Small intestine (tissue), 7 donors: ENCODE data around the gene CCN2. TPM values are rescaled to one million over a fixed set of nuclear protein-coding genes. Genes with fewer than 3 reads are reported as not detected.

Experiments
- DNase-seq, 2 donors: peaks; one replicate each; pipeline versions ENCODE4 v3.0.0 to v3.0.0-alpha.2; 2013
- FAIRE-seq: peaks from 2 replicates; lab custom pipeline; 2012; peaks lifted over from hg19 to GRCh38; lab: Jason Lieb, UNC
- H3K27ac ChIP-seq, 3 donors: one replicate each; pipeline ENCODE4 v1.5.1; 2013; ENCODE audit warnings: low read length in 2 of 3, mild to moderate bottlenecking in 2 of 3, control low read depth in 1 of 3, inconsistent platforms in 1 of 3, low read depth in 1 of 3, moderate library complexity in 1 of 3
- H3K27me3 ChIP-seq, 3 donors: one replicate each; pipeline ENCODE4 v1.6.1; 2013; ENCODE audit warnings: low read length in 3 of 3, inconsistent platforms in 1 of 3; ENCODE audit not compliant: control insufficient read depth in 3 of 3, insufficient read depth in 3 of 3
- H3K36me3 ChIP-seq, 3 donors: one replicate each; pipeline ENCODE4 v1.6.1; 2013; ENCODE audit warnings: low read length in 3 of 3, inconsistent platforms in 1 of 3, low read depth in 1 of 3, mild to moderate bottlenecking in 1 of 3, moderate library complexity in 1 of 3; ENCODE audit not compliant: control insufficient read depth in 3 of 3, insufficient read depth in 2 of 3
- H3K4me1 ChIP-seq, 3 donors: one replicate each; pipeline ENCODE4 v1.6.1; 2013; ENCODE audit warnings: low read length in 2 of 3, inconsistent platforms in 1 of 3, low read depth in 1 of 3, mild to moderate bottlenecking in 1 of 3, moderate library complexity in 1 of 3; ENCODE audit not compliant: control insufficient read depth in 3 of 3, insufficient read depth in 2 of 3
- H3K4me3 ChIP-seq, 3 donors: one replicate each; pipeline ENCODE4 v1.5.1; 2013; ENCODE audit warnings: low read length in 3 of 3, control low read depth in 1 of 3, inconsistent platforms in 1 of 3, low read depth in 1 of 3, mild to moderate bottlenecking in 1 of 3, moderate library complexity in 1 of 3
- H3K9me3 ChIP-seq, 2 donors: one replicate each; pipeline ENCODE4 v1.6.1; 2013; ENCODE audit warnings: low read depth in 1 of 2, low read length in 1 of 2; ENCODE audit not compliant: control insufficient read depth in 2 of 2, insufficient read depth in 1 of 2
- WGBS, 3 donors: extraction: QIAGEN DNeasy Blood & Tissue Kit; methylation state at CpG; one replicate each; pipeline ENCODE4 v1.1.7; 2013; 5-methylcytosine and 5-hydroxymethylcytosine counted together
- polyA plus RNA-seq, 4 donors: library from polyadenylated mRNA; stranded (reverse) in 3 of 4; unstranded in 1 of 4; fragments of 200-250 nt in 3 of 4; fragments of 120-200 nt in 1 of 4; gene quantifications; one replicate each; pipeline versions ENCODE4 v1.2.1 to v1.2.3, GENCODE V29; 2013
- donor health status: healthy with polysubstance abuse.
- donor health status: control.
- donor health status: control.
- donor health status: Bipolar disorder and iron deficiency.
- donor health status: healthy.

The CCN2 gene
- polyA plus RNA-seq, 4 donors: 1.3 to 83.6 (median 36.0) TPM

- H3K4me1 ChIP-seq: peaks cover 0 to 4% (median 0%) of the 10 kb centered on the region in 3 donors
- peak overlapping the region in 2 of 3 donors; percentile 58 to 94 for H3K27ac ChIP-seq
- no peak for DNase-seq
- H3K36me3 ChIP-seq: peaks cover 0 to 2% (median 0%) of the 10 kb centered on the region in 3 donors
- H3K27me3 ChIP-seq: peaks cover 0 to 5% (median 3%) of the 10 kb centered on the region in 3 donors
- peak overlapping the region in 1 of 3 donors; percentile 44 for H3K4me3 ChIP-seq
- H3K9me3 ChIP-seq: no peaks in the 10 kb centered on the region
- no peak for FAIRE-seq
- WGBS, 3 donors: 35 to 44% (median 38%) methylated on average over 8 of the region's 8 CpGs
Measured at GRCh38 chr6:131951576-131952230, 531 bp upstream of the CCN2 start.

GRCh38 chr6:131949909-131950766 is 1.0 kb downstream of the CCN2 start:
- H3K36me3 ChIP-seq: peaks cover 0 to 2% (median 0%) of the 10 kb centered on the region in 3 donors
- H3K27ac ChIP-seq: peak overlapping the region; percentile 1 to 94 (median 86)
- H3K4me3 ChIP-seq: peak overlapping the region; percentile 43 to 62 (median 54)
- H3K27me3 ChIP-seq: peaks cover 0 to 5% (median 3%) of the 10 kb centered on the region in 3 donors
- peaks cover 0 to 4% (median 0%) of the 10 kb centered on the region in 3 donors for H3K4me1 ChIP-seq
- FAIRE-seq (no peak), DNase-seq (peak; percentile 71 to 87)
- H3K9me3 ChIP-seq: no peaks in the 10 kb centered on the region
- WGBS, 3 donors: 2 to 5% (median 4%) methylated on average over 41 to 42 of the region's 42 CpGs

GRCh38 chr6:131949620-131949908 is 1.6 kb downstream of the CCN2 start:
- H3K4me3 ChIP-seq: peak overlapping the region in 1 of 3 donors; percentile 54
- DNase-seq (peak in 1 of 2 donors; percentile 35), FAIRE-seq (no peak)
- H3K27me3 ChIP-seq: peaks cover 0 to 5% (median 3%) of the 10 kb centered on the region in 3 donors
- peak overlapping the region in 2 of 3 donors; percentile 86 to 94 for H3K27ac ChIP-seq
- H3K9me3 ChIP-seq: no peaks in the 10 kb centered on the region
- H3K36me3 ChIP-seq: peaks cover 0 to 2% (median 0%) of the 10 kb centered on the region in 3 donors
- H3K4me1 ChIP-seq: peaks cover 0 to 4% (median 0%) of the 10 kb centered on the region in 3 donors
- WGBS, 3 donors: 41 to 47% (median 46%) methylated on average over 3 of the region's 3 CpGs

- DNase-seq (no peak), FAIRE-seq (no peak)
- WGBS, 3 donors: 63 to 89% (median 84%) methylated on average over 18 of the region's 18 CpGs
- Histone ChIP-seq H3K9me3 (no peaks in the 10 kb centered on the region), H3K4me1 (peaks cover 0 to 4% (median 0%) of the 10 kb centered on the region in 3 donors), H3K27me3 (peaks cover 0 to 5% (median 3%) of the 10 kb centered on the region in 3 donors), H3K36me3 (peaks cover 0 to 2% (median 0%) of the 10 kb centered on the region in 3 donors), H3K27ac (peak overlapping the region in 2 of 3 donors; percentile 81 to 86), H3K4me3 (peak overlapping the region in 1 of 3 donors; percentile 54)
Measured at GRCh38 chr6:131948692-131949619, 2.2 kb downstream of the CCN2 start.

- Histone ChIP-seq H3K27me3 (peaks cover 0 to 5% (median 0%) of the 10 kb centered on the region in 3 donors), H3K9me3 (no peaks in the 10 kb centered on the region), H3K27ac (peak overlapping the region in 1 of 3 donors; percentile 61), H3K36me3 (peaks cover 0 to 2% (median 0%) of the 10 kb centered on the region in 3 donors), H3K4me3 (peak overlapping the region in 1 of 3 donors; percentile 54), H3K4me1 (peaks cover 0 to 4% (median 0%) of the 10 kb centered on the region in 3 donors)
- 79 to 88% (median 83%) methylated on average over 3 of the region's 3 CpGs for WGBS, 3 donors
- FAIRE-seq (no peak), DNase-seq (no peak)
Measured at GRCh38 chr6:131947986-131948661, 3.0 kb downstream of the CCN2 start.

- H3K9me3 ChIP-seq: no peaks in the 10 kb centered on the region
- H3K27me3 ChIP-seq: peaks cover 0 to 5% (median 0%) of the 10 kb centered on the region in 3 donors
- FAIRE-seq (no peak), DNase-seq (no peak)
- no peak overlapping the region for H3K27ac ChIP-seq
- 65 to 81% (median 80%) methylated on average over 6 of the region's 6 CpGs for WGBS, 3 donors
- H3K4me3 ChIP-seq: no peak overlapping the region
- H3K36me3 ChIP-seq: peaks cover 0 to 2% (median 0%) of the 10 kb centered on the region in 3 donors
- H3K4me1 ChIP-seq: peaks cover 0 to 4% (median 0%) of the 10 kb centered on the region in 3 donors
Measured at GRCh38 chr6:131946992-131947955, 3.9 kb downstream of the CCN2 start.
